ENCODE results near the gene DTNA. TPM values are rescaled to one million over a fixed set of nuclear protein-coding genes. Genes with fewer than 3 reads are reported as not detected.

The DTNA gene
- polyA plus RNA-seq, 1 donor from 2014 or later = 53.9 TPM

DNA sequence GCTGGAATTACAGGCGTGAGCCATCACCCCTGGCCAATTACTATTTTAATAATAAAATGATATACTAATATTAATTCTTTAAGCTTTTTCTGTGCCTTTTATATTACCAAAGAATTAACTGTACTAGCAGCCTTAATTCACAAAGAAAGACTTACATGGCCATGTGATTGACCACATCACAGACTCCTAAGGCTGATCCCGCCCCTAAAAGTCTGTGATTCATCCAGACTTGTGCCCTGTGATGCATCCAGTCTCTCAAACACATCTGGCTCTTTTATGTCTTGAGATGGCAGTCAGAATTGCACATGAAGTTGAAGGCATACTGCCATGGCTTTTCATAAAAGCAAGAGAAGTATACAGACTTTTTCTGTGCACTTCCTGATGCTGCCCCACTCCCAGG lies 91.7 kb downstream of the DTNA start:
- TF ChIP-seq TAF1 (IDR thresholded peaks at IDR 0.05; ENCODE audit: low read depth) (no peak), EZH2 (IDR thresholded peaks at IDR 0.05; ENCODE audit: borderline replicate concordance, insufficient read depth, low read length, poor library complexity, severe bottlenecking) (no peak), SMC3 (conservative IDR thresholded peaks at IDR 0.05; ENCODE audit: poor library complexity) (no peak), MXI1 (conservative IDR thresholded peaks at IDR 0.05; ENCODE audit: poor library complexity, severe bottlenecking) (no peak)
- TF ChIP-seq, protein P1, sequence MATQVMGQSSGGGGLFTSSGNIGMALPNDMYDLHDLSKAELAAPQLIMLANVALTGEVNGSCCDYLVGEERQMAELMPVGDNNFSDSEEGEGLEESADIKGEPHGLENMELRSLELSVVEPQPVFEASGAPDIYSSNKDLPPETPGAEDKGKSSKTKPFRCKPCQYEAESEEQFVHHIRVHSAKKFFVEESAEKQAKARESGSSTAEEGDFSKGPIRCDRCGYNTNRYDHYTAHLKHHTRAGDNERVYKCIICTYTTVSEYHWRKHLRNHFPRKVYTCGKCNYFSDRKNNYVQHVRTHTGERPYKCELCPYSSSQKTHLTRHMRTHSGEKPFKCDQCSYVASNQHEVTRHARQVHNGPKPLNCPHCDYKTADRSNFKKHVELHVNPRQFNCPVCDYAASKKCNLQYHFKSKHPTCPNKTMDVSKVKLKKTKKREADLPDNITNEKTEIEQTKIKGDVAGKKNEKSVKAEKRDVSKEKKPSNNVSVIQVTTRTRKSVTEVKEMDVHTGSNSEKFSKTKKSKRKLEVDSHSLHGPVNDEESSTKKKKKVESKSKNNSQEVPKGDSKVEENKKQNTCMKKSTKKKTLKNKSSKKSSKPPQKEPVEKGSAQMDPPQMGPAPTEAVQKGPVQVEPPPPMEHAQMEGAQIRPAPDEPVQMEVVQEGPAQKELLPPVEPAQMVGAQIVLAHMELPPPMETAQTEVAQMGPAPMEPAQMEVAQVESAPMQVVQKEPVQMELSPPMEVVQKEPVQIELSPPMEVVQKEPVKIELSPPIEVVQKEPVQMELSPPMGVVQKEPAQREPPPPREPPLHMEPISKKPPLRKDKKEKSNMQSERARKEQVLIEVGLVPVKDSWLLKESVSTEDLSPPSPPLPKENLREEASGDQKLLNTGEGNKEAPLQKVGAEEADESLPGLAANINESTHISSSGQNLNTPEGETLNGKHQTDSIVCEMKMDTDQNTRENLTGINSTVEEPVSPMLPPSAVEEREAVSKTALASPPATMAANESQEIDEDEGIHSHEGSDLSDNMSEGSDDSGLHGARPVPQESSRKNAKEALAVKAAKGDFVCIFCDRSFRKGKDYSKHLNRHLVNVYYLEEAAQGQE (IDR thresholded peaks at IDR 0.05; ENCODE audit: borderline replicate concordance) = no peak
- Histone ChIP-seq H3K9me2 (ENCODE audit: insufficient read depth, low read length) (no peaks in the 10 kb centered on the region), H3K36me3 (ENCODE audit: insufficient read depth, low read length) (no peaks in the 10 kb centered on the region), H3K27me3 (ENCODE audit: insufficient read depth, low read depth, low read length) (no peaks in the 10 kb centered on the region), H3K4me2 (ENCODE audit: low read length) (no peak overlapping the region), H3K79me2 (replicated peaks; ENCODE audit: insufficient read depth, low read length) (no peaks in the 10 kb centered on the region), H3K9ac (ENCODE audit: low read length) (no peak overlapping the region), H2AFZ (ENCODE audit: low read depth, low read length) (no peak overlapping the region), H4K20me1 (ENCODE audit: insufficient read depth) (no peaks in the 10 kb centered on the region), H3F3A (ENCODE audit: insufficient read depth, low read length, poor library complexity, severe bottlenecking) (no peaks in the 10 kb centered on the region), H3K27ac (ENCODE audit: low read length) (no peak overlapping the region), H3K4me3 (ENCODE audit: low read length) (no peak overlapping the region), H3K9me3 (ENCODE audit: low read length) (no peaks in the 10 kb centered on the region)

DNA sequence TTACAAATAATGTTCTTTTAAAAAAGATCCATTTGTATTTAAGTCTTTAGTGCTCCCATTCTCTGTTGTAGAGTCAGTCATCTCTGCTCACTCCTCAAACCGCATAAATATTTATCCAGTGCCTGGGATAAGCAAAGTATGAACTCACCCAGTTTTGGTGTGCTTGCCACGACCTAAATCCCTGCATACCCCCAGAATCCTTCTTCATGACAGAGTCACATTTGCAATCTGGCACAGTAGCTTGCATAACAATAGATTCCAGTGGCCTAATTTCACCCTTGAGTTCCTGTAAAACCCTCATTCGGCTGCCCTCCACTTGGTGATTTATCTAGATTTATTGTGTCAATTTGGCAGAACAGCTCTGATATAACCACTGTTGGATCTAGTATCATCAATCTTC lies 92.9 kb downstream of the DTNA start:
- Histone ChIP-seq H3K4me2 (ENCODE audit: low read length) (no peak overlapping the region), H2AFZ (ENCODE audit: low read depth, low read length) (no peak overlapping the region), H3K36me3 (ENCODE audit: insufficient read depth, low read length) (no peaks in the 10 kb centered on the region), H3K9me3 (ENCODE audit: low read length) (no peaks in the 10 kb centered on the region), H3K79me2 (replicated peaks; ENCODE audit: insufficient read depth, low read length) (no peaks in the 10 kb centered on the region), H3K27ac (ENCODE audit: low read length) (no peak overlapping the region), H3K27me3 (ENCODE audit: insufficient read depth, low read depth, low read length) (no peaks in the 10 kb centered on the region), H3K9me2 (ENCODE audit: insufficient read depth, low read length) (no peaks in the 10 kb centered on the region), H3F3A (ENCODE audit: insufficient read depth, low read length, poor library complexity, severe bottlenecking) (no peaks in the 10 kb centered on the region), H4K20me1 (ENCODE audit: insufficient read depth) (no peaks in the 10 kb centered on the region), H3K9ac (ENCODE audit: low read length) (no peak overlapping the region), H3K4me3 (ENCODE audit: low read length) (no peak overlapping the region)
- TF ChIP-seq, protein P2, sequence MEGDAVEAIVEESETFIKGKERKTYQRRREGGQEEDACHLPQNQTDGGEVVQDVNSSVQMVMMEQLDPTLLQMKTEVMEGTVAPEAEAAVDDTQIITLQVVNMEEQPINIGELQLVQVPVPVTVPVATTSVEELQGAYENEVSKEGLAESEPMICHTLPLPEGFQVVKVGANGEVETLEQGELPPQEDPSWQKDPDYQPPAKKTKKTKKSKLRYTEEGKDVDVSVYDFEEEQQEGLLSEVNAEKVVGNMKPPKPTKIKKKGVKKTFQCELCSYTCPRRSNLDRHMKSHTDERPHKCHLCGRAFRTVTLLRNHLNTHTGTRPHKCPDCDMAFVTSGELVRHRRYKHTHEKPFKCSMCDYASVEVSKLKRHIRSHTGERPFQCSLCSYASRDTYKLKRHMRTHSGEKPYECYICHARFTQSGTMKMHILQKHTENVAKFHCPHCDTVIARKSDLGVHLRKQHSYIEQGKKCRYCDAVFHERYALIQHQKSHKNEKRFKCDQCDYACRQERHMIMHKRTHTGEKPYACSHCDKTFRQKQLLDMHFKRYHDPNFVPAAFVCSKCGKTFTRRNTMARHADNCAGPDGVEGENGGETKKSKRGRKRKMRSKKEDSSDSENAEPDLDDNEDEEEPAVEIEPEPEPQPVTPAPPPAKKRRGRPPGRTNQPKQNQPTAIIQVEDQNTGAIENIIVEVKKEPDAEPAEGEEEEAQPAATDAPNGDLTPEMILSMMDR (IDR thresholded peaks at IDR 0.05; ENCODE audit: poor library complexity, severe bottlenecking) = no peak
- TF ChIP-seq RAD21 (conservative IDR thresholded peaks at IDR 0.05) (no peak), POLR2AphosphoS5 (IDR thresholded peaks at IDR 0.05) (no peak), SMC3 (conservative IDR thresholded peaks at IDR 0.05; ENCODE audit: poor library complexity) (no peak), EZH2 (IDR thresholded peaks at IDR 0.05; ENCODE audit: borderline replicate concordance, insufficient read depth, low read length, poor library complexity, severe bottlenecking) (no peak), TAF1 (IDR thresholded peaks at IDR 0.05; ENCODE audit: low read depth) (no peak), EP300 (conservative IDR thresholded peaks at IDR 0.05; ENCODE audit: poor library complexity, severe bottlenecking) (no peak), MXI1 (conservative IDR thresholded peaks at IDR 0.05; ENCODE audit: poor library complexity, severe bottlenecking) (no peak)
- TF ChIP-seq, protein P1 (IDR thresholded peaks at IDR 0.05; ENCODE audit: borderline replicate concordance) = no peak
